Neural cell (in vitro differentiated cells): Measurements from ENCODE around the gene TPSB2. TPM values are rescaled to one million over a fixed set of nuclear protein-coding genes. Genes with fewer than 3 reads are reported as not detected.

Experiments used
- H2AFZ ChIP-seq: fragments of 200-600, 300-800 bp; sonication (generic), shearing (Covaris generic); 2 replicates; pipeline ENCODE4 v1.6.0; 2014; ENCODE audit warnings: low read depth, mild to moderate bottlenecking, antibody characterized with exemption, low read length, moderate library complexity
- H3F3A ChIP-seq: fragments of 200-600 bp; shearing (Covaris generic); 2 replicates; pipeline ENCODE4 v1.6.1; 2016; ENCODE audit warnings: mild to moderate bottlenecking, moderate library complexity, mixed read lengths, antibody characterized with exemption, low read length; ENCODE audit not compliant: insufficient read depth, poor library complexity, severe bottlenecking
- H3K27ac ChIP-seq: fragments of 200-600, 300-800 bp; sonication (generic), shearing (Covaris generic); 2 replicates; pipeline ENCODE4 v1.5.1; 2014; ENCODE audit warnings: mild to moderate bottlenecking, low read length, moderate library complexity
- H3K27me3 ChIP-seq: fragments of 300-800, 200-600 bp; sonication (generic), shearing (Covaris generic); 2 replicates; pipeline ENCODE4 v1.6.0; 2014; ENCODE audit warnings: mild to moderate bottlenecking, low read depth, low read length, moderate library complexity; ENCODE audit not compliant: insufficient read depth
- H3K36me3 ChIP-seq: fragments of 300-800, 200-600 bp; sonication (generic), shearing (Covaris generic); 2 replicates; pipeline ENCODE4 v1.5.1; 2014; ENCODE audit warnings: mild to moderate bottlenecking, antibody characterized with exemption, low read length, moderate library complexity; ENCODE audit not compliant: insufficient read depth
- H3K4me2 ChIP-seq: fragments of 300-800, 200-600 bp; sonication (generic), shearing (Covaris generic); 2 replicates; pipeline ENCODE4 v1.6.0; 2014; ENCODE audit warnings: mild to moderate bottlenecking, low read length
- H3K4me3 ChIP-seq: fragments of 300-800, 200-600 bp; sonication (generic), shearing (Covaris generic); 2 replicates; pipeline ENCODE4 v1.5.1; 2014; ENCODE audit warnings: mild to moderate bottlenecking, low read length, moderate library complexity
- H3K79me2 ChIP-seq: fragments of 200-600 bp; shearing (Covaris generic); replicated peaks from 2 replicates; pipeline ENCODE4 v1.6.0; 2014; ENCODE audit warnings: mild to moderate bottlenecking, low read length, moderate library complexity; ENCODE audit not compliant: insufficient read depth
- H3K9ac ChIP-seq: fragments of 300-800, 200-600 bp; sonication (generic), shearing (Covaris generic); 2 replicates; pipeline ENCODE4 v1.6.1; 2016; ENCODE audit warnings: mild to moderate bottlenecking, low read length, mixed read lengths
- H3K9me2 ChIP-seq: fragments of 200-600 bp; shearing (Covaris generic); 2 replicates; pipeline ENCODE4 v1.6.1; 2016; ENCODE audit warnings: mild to moderate bottlenecking, low read length, mixed read lengths; ENCODE audit not compliant: insufficient read depth
- H3K9me3 ChIP-seq: fragments of 200-600, 300-800 bp; sonication (generic), shearing (Covaris generic); 2 replicates; pipeline ENCODE4 v1.6.1; 2016; ENCODE audit warnings: mild to moderate bottlenecking, mixed run types, low read length, moderate library complexity, mixed read lengths
- H4K20me1 ChIP-seq: fragments of 200-600 bp; shearing (Covaris generic); 2 replicates; pipeline ENCODE4 v1.6.1; 2016; ENCODE audit warnings: mild to moderate bottlenecking, mixed run types; ENCODE audit not compliant: insufficient read depth
- EP300 ChIP-seq: fragments of 450-650 bp; conservative IDR thresholded peaks from 2 replicates; pipeline ENCODE4 v1.6.1; 2014; ENCODE audit warnings: antibody characterized with exemption, mild to moderate bottlenecking, moderate library complexity; ENCODE audit not compliant: poor library complexity, severe bottlenecking
- EZH2 ChIP-seq: fragments of 200-600, 300-800 bp; shearing (Covaris generic), sonication (generic); IDR thresholded peaks from 2 replicates; pipeline ENCODE4 v1.6.1; 2014; ENCODE audit warnings: antibody characterized with exemption, low read length, borderline replicate concordance, mild to moderate bottlenecking; ENCODE audit not compliant: insufficient read depth, poor library complexity, severe bottlenecking
- MXI1 ChIP-seq: fragments of 450-650 bp; conservative IDR thresholded peaks from 2 replicates; pipeline ENCODE4 v1.6.1; 2014; ENCODE audit warnings: antibody characterized with exemption, mild to moderate bottlenecking; ENCODE audit not compliant: poor library complexity, severe bottlenecking
- POLR2AphosphoS5 ChIP-seq: IDR thresholded peaks from 2 replicates; pipeline ENCODE4 v1.6.1; 2012
- RAD21 ChIP-seq: fragments of 450-650 bp; conservative IDR thresholded peaks from 2 replicates; pipeline ENCODE4 v1.6.1; 2014; ENCODE audit warnings: antibody characterized with exemption, mild to moderate bottlenecking, moderate library complexity
- SMC3 ChIP-seq: fragments of 450-650 bp; conservative IDR thresholded peaks from 2 replicates; pipeline ENCODE4 v1.6.1; 2014; ENCODE audit warnings: antibody characterized with exemption, mild to moderate bottlenecking, moderate library complexity; ENCODE audit not compliant: poor library complexity
- TAF1 ChIP-seq: IDR thresholded peaks from 2 replicates; pipeline ENCODE4 v1.6.1; 2012; ENCODE audit warnings: low read depth
- polyA plus RNA-seq: library from polyadenylated mRNA; depleted of rRNA; stranded (reverse); fragments of >200 nt; gene quantifications from 2 replicates; pipeline ENCODE4 v1.2.3, GENCODE V29; 2014
- TF ChIP-seq, protein P1 (sequence below): fragments of 450-650 bp; IDR thresholded peaks from 2 replicates; pipeline ENCODE4 v1.5.1; 2014; ENCODE audit warnings: antibody characterized with exemption, mild to moderate bottlenecking, moderate library complexity; ENCODE audit not compliant: poor library complexity, severe bottlenecking
- TF ChIP-seq, protein P2 (sequence below): IDR thresholded peaks from 2 replicates; pipeline ENCODE4 v1.6.1; 2012; ENCODE audit warnings: borderline replicate concordance

TPSB2 gene
- polyA plus RNA-seq, 1 donor from 2014 or later = not detected

DNA sequence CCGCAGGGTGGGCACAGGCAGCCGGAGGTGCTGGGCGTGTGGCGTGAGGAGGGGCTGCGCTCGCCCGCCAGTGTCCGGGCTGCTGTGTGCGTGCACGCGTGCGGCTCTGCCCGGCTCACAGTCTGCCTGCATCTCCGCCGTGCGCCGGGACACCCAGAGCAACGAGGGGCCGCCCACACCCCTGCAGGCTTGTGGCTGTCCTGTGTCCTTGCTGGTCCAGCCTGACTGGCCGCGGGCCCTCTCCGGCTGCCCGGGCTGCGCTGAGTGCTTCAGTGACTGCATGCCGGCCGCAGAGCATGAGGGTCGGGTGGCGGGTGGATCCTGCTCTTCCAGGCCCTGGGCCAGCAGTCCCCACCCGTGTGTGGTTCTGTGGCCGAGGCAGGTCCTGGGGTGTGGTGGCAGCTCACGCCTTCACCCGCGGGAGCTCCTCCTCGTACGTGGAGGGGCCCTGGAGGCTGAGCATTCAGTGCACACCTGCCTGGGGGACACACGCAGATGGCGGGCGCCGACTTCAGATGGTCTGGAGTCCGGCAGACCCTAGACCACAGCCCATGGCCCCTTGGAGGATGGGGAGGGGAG lies 17.3 kb downstream of the TPSB2 start:
- H3K27ac ChIP-seq = no peak overlapping the region
- no peaks in the 10 kb centered on the region for H3F3A ChIP-seq
- no peak overlapping the region for H3K4me2 ChIP-seq
- no peaks in the 10 kb centered on the region for H3K79me2 ChIP-seq
- H3K36me3 ChIP-seq = no peaks in the 10 kb centered on the region
- H4K20me1 ChIP-seq = no peaks in the 10 kb centered on the region
- H3K27me3 ChIP-seq = no peaks in the 10 kb centered on the region
- TF ChIP-seq EZH2 (no peak), TAF1 (no peak), RAD21 (no peak), SMC3 (no peak), MXI1 (no peak), POLR2AphosphoS5 (no peak), EP300 (no peak)
- TF ChIP-seq, protein P1, sequence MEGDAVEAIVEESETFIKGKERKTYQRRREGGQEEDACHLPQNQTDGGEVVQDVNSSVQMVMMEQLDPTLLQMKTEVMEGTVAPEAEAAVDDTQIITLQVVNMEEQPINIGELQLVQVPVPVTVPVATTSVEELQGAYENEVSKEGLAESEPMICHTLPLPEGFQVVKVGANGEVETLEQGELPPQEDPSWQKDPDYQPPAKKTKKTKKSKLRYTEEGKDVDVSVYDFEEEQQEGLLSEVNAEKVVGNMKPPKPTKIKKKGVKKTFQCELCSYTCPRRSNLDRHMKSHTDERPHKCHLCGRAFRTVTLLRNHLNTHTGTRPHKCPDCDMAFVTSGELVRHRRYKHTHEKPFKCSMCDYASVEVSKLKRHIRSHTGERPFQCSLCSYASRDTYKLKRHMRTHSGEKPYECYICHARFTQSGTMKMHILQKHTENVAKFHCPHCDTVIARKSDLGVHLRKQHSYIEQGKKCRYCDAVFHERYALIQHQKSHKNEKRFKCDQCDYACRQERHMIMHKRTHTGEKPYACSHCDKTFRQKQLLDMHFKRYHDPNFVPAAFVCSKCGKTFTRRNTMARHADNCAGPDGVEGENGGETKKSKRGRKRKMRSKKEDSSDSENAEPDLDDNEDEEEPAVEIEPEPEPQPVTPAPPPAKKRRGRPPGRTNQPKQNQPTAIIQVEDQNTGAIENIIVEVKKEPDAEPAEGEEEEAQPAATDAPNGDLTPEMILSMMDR = no peak
- TF ChIP-seq, protein P2, sequence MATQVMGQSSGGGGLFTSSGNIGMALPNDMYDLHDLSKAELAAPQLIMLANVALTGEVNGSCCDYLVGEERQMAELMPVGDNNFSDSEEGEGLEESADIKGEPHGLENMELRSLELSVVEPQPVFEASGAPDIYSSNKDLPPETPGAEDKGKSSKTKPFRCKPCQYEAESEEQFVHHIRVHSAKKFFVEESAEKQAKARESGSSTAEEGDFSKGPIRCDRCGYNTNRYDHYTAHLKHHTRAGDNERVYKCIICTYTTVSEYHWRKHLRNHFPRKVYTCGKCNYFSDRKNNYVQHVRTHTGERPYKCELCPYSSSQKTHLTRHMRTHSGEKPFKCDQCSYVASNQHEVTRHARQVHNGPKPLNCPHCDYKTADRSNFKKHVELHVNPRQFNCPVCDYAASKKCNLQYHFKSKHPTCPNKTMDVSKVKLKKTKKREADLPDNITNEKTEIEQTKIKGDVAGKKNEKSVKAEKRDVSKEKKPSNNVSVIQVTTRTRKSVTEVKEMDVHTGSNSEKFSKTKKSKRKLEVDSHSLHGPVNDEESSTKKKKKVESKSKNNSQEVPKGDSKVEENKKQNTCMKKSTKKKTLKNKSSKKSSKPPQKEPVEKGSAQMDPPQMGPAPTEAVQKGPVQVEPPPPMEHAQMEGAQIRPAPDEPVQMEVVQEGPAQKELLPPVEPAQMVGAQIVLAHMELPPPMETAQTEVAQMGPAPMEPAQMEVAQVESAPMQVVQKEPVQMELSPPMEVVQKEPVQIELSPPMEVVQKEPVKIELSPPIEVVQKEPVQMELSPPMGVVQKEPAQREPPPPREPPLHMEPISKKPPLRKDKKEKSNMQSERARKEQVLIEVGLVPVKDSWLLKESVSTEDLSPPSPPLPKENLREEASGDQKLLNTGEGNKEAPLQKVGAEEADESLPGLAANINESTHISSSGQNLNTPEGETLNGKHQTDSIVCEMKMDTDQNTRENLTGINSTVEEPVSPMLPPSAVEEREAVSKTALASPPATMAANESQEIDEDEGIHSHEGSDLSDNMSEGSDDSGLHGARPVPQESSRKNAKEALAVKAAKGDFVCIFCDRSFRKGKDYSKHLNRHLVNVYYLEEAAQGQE = no peak
- no peak overlapping the region for H2AFZ ChIP-seq
- no peaks in the 10 kb centered on the region for H3K9me3 ChIP-seq
- H3K9me2 ChIP-seq = no peaks in the 10 kb centered on the region
- H3K9ac ChIP-seq = no peak overlapping the region
- no peak overlapping the region for H3K4me3 ChIP-seq

DNA sequence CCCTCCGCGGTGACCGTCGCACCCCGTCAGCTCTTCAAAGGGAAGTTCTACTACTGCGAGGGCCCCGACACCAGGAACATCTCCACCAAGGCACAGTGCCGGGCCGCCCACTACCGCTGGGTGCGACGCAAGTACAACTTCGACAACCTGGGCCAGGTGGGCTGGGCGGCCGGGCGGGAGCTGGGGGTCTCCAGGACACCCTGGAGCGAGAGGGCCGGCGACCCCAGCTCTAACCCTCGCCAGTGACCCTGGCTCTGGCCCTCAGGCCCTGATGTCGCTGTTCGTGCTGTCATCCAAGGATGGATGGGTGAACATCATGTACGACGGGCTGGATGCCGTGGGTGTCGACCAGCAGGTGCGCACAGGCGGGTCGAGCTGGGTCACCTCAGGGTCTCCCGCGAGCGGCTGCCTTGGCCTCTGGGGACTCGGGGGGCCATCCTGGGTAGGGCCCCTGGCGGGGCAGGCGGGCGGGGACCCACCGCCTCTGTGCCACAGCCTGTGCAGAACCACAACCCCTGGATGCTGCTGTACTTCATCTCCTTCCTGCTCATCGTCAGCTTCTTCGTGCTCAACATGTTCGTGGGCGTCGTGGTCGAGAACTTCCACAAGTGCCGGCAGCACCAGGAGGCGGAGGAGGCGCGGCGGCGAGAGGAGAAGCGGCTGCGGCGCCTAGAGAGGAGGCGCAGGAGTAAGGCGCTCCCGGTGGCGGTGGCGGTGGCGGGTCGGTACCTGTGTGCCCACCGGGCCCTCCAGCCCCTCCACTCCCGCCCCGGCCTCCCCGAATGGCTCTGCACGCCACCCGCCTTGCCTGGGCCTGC lies 18.3 kb downstream of the TPSB2 start:
- Histone ChIP-seq H3K4me2 (no peak overlapping the region), H3K36me3 (no peaks in the 10 kb centered on the region)
- TF ChIP-seq EP300 = no peak
- no peak for TF ChIP-seq EZH2
- TF ChIP-seq, protein P1 = no peak
- TF ChIP-seq RAD21 = no peak

More for the DNA sequence above, 18.3 kb downstream of the TPSB2 start:
- Histone ChIP-seq H2AFZ (no peak overlapping the region), H3K79me2 (no peaks in the 10 kb centered on the region), H3K9ac (no peak overlapping the region), H3K9me2 (no peaks in the 10 kb centered on the region), H3K4me3 (no peak overlapping the region), H3F3A (no peaks in the 10 kb centered on the region), H3K9me3 (no peaks in the 10 kb centered on the region), H3K27ac (no peak overlapping the region), H3K27me3 (no peaks in the 10 kb centered on the region), H4K20me1 (no peaks in the 10 kb centered on the region)
